GM12873 (cell line): ENCODE measurements around the gene PABPN1.

ENCODE experiments used
- TF ChIP-seq, protein P1 (sequence below): IDR thresholded peaks from 2 replicates; pipeline ENCODE4 v1.5.1; 2012; ENCODE audit warnings: low read depth, mild to moderate bottlenecking, moderate library complexity, low read length, control low read depth; ENCODE audit not compliant: insufficient read depth; ENCODE audit errors: missing control alignments

The PABPN1 gene

DNA sequence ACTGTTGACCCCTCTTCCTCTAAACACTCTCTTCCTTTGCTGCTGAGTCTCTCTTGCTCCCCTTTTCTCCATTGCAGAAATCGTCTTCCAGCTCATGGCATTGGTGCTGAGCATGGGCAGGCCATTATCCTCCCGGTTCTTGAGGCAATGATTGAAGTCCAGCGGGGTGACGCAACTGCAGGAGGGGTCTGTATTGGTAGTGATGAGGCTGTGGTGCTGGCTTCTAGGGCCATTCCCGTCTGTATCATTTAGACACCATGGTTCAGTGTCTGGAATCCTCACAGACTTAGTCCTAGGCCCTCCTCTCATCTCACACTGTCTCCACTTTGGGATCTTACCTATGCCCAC, 32.1 kb downstream of the PABPN1 start:
- TF ChIP-seq, protein P1, sequence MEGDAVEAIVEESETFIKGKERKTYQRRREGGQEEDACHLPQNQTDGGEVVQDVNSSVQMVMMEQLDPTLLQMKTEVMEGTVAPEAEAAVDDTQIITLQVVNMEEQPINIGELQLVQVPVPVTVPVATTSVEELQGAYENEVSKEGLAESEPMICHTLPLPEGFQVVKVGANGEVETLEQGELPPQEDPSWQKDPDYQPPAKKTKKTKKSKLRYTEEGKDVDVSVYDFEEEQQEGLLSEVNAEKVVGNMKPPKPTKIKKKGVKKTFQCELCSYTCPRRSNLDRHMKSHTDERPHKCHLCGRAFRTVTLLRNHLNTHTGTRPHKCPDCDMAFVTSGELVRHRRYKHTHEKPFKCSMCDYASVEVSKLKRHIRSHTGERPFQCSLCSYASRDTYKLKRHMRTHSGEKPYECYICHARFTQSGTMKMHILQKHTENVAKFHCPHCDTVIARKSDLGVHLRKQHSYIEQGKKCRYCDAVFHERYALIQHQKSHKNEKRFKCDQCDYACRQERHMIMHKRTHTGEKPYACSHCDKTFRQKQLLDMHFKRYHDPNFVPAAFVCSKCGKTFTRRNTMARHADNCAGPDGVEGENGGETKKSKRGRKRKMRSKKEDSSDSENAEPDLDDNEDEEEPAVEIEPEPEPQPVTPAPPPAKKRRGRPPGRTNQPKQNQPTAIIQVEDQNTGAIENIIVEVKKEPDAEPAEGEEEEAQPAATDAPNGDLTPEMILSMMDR, result no peak

DNA sequence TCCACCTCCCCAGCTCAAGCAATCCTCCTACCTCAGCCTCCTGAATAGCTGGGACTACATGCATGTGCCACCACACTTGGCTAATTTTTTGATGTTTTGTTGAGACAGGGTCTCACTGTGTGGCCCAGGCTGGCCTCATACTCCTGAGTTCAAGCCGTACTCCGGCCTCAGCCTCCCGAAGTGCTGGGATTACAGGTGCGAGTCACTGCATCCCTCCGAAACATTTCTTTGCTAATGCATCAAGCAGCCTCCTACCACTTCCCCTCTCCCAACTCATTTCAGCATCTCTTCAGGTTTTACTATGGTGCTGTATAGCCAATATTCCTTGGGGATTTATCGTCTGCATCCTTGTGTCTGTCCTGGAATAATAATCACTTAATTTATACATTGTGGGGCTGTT, 33.7 kb downstream of the PABPN1 start:
- TF ChIP-seq, protein P1, result no peak

DNA sequence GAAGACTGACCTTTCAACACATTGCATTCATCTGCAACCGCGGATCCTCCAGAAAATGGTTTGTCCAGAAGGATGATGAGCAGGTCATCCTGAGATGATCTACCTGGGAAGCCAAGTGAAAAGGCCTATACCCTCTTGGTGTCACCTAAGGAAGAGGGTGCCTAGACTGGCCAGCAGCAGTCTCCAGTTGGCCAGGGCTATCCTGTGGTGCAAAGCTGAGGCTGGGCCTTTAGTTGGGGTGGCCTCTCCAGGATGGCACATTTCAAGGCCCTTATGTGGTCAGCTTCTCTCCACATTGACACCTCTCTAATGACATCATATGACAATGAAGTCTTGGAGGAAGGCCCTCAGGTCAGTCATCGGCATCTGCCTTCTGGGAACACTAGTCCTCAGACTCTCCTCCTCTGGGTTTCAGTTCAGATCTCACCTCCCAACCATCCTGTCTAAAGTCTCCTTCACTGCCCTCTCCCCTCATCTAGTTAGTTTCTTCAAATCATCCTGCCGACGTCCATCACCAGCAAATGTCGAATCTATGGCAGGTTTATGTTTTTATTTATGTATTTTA, 34.7 kb downstream of the PABPN1 start:
- TF ChIP-seq, protein P1, result no peak

DNA sequence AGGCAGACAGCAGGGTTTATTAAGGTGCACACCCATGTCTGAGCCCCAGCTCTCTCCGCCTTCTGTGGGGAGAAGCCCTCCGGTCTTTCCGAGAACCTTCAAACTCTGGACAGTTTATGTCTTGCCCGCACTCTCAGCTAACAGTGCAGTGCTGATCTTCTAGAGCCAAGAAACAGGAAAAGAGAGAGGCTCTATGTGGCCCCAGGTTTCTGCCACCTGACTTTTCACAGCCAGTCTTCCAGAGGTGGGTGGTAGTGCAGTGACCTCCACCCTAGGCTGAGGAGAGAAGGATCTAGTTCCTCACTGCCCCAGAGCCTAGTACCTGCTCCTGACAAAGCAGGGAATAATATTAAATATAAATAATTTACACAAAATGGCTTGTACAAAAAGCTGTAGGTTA, 35.4 kb downstream of the PABPN1 start:
- TF ChIP-seq, protein P1, result no peak

DNA sequence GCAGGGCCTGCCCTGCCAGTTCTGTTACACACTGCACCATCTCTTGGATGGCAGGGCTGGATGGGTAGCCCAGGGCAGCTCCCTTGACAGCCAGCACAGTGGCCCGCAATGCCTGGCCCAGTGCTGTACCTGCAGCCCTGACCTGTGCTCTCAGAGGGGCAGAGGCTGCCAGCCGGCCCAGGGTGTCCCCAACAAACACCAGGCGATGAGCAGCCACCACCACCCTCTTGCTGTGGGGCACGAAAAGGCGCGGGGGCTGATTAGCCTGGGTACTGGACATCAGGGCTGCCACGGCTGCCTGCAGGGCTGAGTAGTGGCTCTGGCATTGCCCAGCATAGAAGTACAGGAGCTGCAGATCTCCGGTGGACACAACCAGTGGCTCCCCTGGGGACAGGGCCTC, 36.0 kb downstream of the PABPN1 start:
- TF ChIP-seq, protein P1, result no peak

DNA sequence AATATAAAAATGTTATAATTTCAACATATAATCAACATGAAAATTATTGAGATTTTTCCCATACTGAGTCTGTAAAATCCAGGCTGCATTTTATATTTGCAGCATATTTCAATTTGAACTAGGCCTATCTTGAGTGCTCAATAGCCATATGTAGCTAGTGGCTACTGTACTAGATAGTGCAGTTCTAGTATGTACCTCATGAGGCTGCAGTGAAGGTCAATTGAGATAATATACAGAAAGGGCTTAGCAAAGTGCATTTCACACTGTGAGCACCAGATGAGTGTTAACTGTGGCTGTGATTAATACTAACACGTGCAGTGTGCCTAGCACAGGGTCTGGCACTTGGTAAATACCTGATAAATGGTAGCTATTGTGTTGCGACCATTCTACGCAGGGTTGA, 36.8 kb downstream of the PABPN1 start:
- TF ChIP-seq, protein P1, result no peak

DNA sequence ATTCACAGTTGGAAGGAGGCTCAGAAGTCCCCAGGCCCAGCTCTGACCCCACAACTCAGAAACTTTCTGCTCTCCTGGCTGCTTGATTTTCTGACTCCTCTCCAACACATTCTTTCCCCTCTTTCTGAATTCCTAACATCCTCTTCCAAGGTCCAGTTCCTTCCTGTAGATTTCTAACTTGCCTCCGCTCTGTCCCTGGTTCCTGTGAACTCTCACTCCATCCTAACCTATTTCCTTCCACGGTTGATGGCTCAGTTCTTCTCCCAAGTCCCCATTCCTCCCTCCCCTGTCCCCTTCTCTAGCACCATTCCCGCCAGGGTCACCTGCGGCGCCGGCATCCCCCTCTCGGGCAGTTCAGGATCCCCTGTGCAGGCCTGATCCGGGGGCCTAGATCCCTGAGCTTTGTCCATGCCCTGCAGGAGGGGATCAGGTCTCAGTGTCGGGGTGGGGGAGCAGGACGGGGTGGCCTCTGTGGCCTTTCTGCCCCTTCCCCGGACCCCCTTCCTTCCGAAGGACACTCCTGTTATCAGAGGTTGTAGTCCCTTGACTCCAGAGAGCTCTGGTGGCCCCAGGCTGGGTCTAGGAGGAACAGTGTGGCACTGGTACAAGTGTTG, 37.4 kb downstream of the PABPN1 start:
- TF ChIP-seq, protein P1, result no peak
